Stimulated activated CD4-positive, alpha-beta T cell treated with anti-CD3 and anti-CD28 coated beads, Interleukin-4, amount 100 ng/mL, for 1 hour (primary cell): ENCODE measurements around the gene PDE3A.

Experiments used
- DNase-seq: peaks from one replicate; pipeline ENCODE4 v3.0.0-alpha.2; 2020

The PDE3A gene

GRCh38 chr12:20463913-20464524 is 95.7 kb downstream of the PDE3A start:
- DNase-seq: no peak

GRCh38 chr12:20469300-20469699 is 101.0 kb downstream of the PDE3A start:
- no peak for DNase-seq

- no peak for DNase-seq
Measured at GRCh38 chr12:20469756-20470155, 101.4 kb downstream of the PDE3A start.

- DNase-seq: no peak
Measured at GRCh38 chr12:20472102-20472782, 103.9 kb downstream of the PDE3A start.

- DNase-seq: no peak
Measured at GRCh38 chr12:20473133-20473532, 104.8 kb downstream of the PDE3A start.

DNA sequence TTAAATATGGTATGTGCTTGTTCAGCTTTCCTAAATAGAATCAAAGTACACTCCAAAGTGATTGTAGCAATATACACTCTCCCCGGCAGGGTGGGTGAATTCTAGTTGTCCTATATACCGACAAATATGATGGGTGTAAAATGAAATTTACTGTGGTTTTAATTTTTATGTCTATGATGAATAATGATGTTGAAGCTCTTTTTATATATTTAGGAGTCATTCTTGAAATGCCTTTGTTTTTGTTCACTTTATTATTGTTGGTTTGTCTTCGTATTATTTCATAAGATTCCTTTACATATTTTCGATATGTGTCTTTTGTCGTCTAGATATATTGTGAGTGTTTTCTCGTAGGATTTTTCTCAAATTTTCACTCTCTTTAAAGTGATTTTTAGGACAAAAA is 105.7 kb downstream of the PDE3A start:
- no peak for DNase-seq

- no peak for DNase-seq
Measured at GRCh38 chr12:20474443-20474842, 106.1 kb downstream of the PDE3A start.

DNA sequence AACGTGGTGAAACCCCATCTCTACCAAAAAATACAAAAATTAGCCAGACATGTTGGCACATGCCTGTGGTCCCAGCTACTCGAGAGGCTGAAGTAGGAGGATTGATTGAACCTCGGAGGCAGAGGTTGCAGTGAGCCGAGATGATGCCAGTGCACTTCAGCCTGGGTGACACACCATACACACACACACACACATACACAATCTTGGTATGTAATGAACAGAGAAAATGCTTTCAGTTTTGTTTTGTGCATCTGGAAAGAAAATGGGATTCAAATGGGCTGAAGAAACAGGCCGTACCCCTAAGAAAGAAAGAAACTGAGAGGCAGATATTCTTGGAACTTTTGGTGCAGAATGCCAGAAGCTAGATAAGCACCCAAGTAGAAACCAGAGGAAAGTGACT is 107.2 kb downstream of the PDE3A start:
- DNase-seq: no peak

DNA sequence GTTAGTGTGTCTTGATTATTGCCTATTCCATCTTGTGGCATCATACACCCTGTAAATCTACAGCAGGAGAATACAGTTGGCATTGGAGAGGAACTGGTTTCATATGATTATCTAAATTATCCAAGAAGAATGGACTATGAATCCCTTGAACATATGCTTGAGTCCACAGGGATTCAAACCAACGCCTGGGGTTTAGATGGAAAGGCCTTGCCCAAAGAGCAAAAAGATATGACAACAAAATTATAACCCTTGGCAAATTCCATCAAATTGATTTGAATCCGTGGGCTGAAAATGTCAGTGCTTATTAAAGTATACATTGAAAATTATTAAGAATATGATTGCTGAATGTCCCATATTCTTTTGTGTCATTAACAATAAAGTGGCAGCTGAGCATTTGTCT is 108.2 kb downstream of the PDE3A start:
- DNase-seq: no peak

DNA sequence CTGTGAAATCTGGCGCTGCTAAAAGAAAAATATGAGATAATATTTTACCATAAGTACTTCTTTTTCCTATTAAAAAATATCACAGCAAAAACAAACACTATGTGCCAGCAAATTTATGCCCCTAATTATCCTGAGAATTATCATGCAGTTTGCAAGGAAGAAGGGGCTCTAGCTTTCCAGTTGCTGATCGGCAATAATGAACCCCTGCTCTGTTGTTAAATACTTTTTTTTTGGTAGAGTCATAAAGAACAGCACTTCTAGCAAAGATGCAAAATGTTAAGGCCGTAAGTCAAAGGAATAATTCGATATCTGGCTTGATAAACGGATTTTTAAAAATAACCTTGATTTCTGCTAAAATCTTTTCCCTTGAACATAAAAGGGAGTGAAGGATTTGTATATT is 108.9 kb downstream of the PDE3A start:
- no peak for DNase-seq

DNA sequence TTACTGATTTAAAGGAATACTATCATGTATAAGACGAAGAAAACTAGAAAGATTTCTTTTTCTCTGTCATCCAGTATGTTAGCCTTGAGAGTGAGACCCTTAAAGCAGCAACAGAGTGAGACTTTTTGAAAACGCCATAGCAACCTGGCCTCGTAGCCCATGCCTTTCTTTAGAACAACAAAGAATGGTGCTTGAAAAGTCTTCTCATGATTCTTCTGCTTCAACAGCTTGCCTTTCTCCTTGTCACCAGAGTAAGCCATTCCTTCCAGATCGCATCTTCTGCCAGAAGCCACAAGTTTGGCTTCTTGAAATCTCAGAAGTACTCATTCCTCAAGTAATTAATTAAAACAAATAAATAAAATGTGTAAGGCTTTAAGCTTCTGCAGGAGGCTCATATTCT is 109.3 kb downstream of the PDE3A start:
- no peak for DNase-seq

DNA sequence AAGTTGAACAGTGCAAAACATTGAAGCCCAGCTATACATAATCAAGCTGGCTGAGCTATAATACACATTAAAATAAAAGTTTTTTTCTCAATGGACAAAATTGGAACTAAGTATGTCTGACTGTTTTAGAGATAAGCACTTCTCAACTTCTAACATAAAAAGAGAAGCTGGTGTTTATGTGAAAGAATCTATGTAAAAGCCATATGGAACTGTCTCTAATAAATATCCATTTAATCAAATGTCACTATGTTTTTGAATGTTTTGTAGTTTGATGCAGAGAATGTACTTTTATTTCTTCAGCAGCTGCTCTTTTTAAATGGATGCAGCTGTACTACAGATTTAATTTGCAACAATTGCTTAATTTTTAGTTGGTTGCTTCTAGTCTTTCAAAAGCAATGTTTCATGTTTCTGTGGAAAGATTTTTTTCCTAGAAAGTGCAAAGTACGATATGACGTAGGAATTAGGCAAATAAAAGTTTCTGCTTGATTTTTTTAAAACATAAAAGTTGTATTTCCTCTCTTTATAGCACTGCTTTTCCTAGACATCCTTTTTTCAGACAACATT is 114.2 kb downstream of the PDE3A start:
- DNase-seq: no peak

- no peak for DNase-seq
Measured at GRCh38 chr12:20483776-20484175, 115.4 kb downstream of the PDE3A start.

GRCh38 chr12:20486233-20486632 is 117.9 kb downstream of the PDE3A start:
- DNase-seq: no peak

DNA sequence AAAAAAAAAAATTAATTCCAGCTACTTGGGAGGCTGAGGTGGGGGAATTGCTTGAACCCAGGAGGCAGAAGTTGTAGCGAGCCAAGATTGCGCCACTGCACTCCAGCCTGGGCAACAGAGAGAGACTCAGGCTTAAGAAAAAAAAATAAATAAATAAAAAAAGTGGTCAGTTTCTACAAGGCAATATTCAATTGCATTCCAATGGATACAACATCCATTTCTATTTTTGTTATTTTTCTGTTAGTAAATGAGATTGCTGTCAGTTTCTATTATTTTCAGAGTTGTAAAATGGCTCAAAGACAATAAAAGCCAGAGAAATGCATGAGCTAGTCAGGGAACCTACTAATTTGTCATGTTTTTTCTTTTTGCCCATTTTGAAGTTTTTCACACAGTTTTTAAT is 119.2 kb downstream of the PDE3A start:
- DNase-seq: no peak

GRCh38 chr12:20489645-20490044 is 121.3 kb downstream of the PDE3A start:
- DNase-seq: no peak

DNA sequence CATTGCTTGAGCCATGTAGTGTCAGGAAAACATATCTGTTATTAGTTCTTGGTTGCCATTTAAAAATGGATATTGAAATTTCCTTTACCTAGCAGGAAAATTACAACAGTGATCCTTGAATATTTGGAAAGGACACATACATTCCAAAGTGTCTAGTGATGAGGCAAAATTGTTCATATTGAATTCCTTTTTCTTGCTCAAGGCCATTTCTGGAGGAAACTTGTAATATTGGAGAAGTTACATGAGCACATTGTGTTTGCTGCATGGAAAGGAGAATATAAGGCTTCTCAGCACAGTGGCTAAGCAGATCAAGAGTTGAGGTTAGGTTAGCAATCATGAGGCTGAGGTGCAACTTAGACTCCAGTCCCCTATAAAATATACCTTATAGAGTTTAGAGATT is 121.9 kb downstream of the PDE3A start:
- no peak for DNase-seq

DNA sequence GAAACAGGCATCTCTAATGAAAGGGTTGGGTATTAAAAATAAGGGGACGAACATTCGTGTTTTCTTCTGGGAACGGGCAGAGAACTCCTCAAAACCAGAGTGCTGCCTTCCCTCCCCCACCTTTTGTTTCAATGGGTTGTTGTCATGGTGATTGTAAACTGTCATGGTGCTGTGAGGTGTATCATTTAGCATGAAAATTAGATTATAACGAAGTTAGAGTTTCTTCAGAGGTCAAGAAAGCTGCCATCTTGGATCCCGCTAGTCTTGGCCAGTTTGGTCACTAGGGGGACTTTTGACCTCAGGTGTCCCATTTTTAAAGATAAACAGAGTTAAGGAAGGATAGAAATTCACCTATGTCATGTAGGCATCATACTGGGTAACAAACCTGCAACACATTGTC is 123.0 kb downstream of the PDE3A start:
- no peak for DNase-seq

GRCh38 chr12:20492251-20492760 is 124.0 kb downstream of the PDE3A start:
- DNase-seq: no peak

DNA sequence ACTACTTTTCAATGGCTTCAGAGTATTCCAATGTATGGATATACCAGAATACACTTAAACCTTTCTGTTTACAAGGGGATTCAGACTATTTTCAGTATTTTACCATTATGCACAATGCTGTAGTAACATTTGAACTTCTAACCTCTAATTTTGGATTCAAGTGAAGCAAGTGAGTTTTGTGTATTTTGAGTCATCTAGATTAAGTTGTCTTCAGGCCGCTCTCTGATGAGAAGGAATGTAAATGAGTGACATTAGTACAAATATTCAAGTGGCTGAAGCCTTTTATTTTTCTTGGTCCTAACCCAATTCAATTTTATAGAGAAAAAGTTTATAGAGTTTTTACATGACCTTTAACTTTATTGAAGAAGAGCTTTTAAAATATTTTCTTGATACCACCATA is 125.6 kb downstream of the PDE3A start:
- DNase-seq: no peak

DNA sequence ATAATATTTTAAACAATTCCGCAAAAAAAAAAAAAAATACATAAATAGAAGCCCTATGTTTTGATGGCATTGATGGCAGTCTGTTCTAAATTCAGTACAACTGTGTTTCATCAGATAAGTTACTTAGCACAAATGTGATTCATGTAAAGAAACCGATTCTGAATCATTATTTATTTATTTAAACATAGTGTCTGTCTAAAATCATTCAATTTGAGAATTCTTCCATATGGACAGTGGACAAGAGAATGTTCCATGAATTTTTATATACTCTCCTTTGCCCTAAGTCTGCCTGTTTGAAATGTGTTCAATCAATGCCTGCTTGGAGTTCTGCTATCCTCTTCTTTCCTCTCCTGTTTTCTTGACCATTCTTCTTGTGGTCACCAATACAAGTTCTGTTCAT is 126.5 kb downstream of the PDE3A start:
- DNase-seq: no peak

DNA sequence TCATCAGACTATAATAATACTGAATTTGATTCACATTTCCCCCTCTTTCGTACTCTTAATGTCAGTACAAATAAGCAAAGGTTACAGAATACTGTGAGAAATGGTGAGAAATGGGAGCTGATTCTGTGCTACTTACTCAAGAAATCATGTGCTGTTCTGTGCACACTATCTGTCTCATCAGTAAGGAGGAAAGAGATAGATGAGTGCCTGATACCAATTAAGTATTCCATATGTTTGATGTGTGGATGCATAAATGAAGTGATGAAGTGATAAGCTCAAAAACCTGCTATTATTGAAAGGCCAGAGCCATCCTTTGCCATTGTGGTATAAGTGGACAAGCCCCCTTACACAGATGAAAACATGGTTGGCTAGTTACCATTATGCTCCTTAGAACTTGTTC is 127.7 kb downstream of the PDE3A start:
- DNase-seq: no peak

GRCh38 chr12:20497707-20498106 is 129.4 kb downstream of the PDE3A start:
- DNase-seq: no peak

GRCh38 chr12:20501958-20502357 is 133.6 kb downstream of the PDE3A start:
- no peak for DNase-seq

GRCh38 chr12:20503858-20504257 is 135.5 kb downstream of the PDE3A start:
- DNase-seq: no peak
